GM10248 (cell line): ENCODE results near the gene RMC1.
A peak's percentile ranks its signal among the peaks of the same experiment; 100 is the strongest.

Experiments used
- CTCF ChIA-PET: fragments of 300-600 bp; sonication (Branson Sonifier 250); formaldehyde crosslinking; extraction: SDS; loops from one replicate; lab custom pipeline; 2021; ENCODE audit warnings: antibody characterized with exemption; lab: Yijun Ruan, JAX
- POLR2A ChIA-PET: fragments of 350-650 bp; sonication (Branson Sonifier 250); formaldehyde crosslinking; extraction: SDS; loops from one replicate; lab custom pipeline; 2020; ENCODE audit warnings: antibody characterized with exemption; lab: Yijun Ruan, JAX
- DNase-seq: peaks from one replicate; pipeline ENCODE4 v3.0.0; 2012; ENCODE audit errors: extremely low spot score
- CTCF ChIP-seq: IDR thresholded peaks from 2 replicates; pipeline ENCODE4 v1.5.1; 2012; ENCODE audit warnings: mild to moderate bottlenecking, low read depth; ENCODE audit errors: extremely low read depth, missing control alignments, control extremely low read depth

RMC1 gene

DNA sequence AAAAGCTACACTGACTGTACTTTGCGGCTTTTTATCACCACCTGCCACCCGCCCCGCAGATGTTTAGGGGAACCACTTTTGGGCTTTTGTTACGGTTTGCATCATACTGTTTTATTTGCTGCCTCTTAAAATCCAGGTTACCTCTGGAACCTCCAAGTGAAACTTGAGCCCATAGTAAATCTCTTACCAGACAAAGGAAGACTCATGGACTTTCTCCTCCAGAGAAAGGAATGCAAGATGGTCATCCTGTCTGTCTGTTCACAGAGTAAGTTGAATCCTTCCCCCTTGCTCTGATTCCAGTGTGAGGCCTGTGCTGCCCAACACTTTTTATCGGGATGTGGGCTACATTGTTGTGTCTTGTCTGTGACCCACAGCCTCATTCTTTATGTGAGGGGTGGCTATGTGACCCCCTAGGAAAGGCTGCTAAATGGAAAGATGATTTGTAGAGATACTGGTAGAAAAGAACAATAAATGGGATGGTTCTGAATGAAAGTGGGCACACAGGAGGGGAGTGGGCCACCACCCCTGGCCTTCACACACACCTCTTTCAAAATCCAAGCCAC, 23.3 kb downstream of the RMC1 start:
- POLR2A ChIA-PET = no interaction called here
- TF ChIP-seq CTCF = no peak
- CTCF ChIA-PET = interaction anchor here (1.2 to 7.5 kb wide), 2 partner anchors 11 to 14 kb away, joined by 3 to 36 read pairs; no protein-coding TSS in a partner anchor
- DNase-seq = no peak

GRCh38 chr18:23528580-23529472, 25.5 kb downstream of the RMC1 start:
- ChIA-PET POLR2A (no interaction called here), CTCF (interaction anchor here (7.5 kb wide), 1 partner anchor 13 kb away, joined by 36 read pairs; no protein-coding TSS in a partner anchor)
- TF ChIP-seq CTCF = no peak
- no peak for DNase-seq

- peak; percentile 35 for DNase-seq
- ChIA-PET CTCF (interaction anchor here (1.2 to 7.5 kb wide), 2 partner anchors 9 to 14 kb away, joined by 4 to 36 read pairs; no protein-coding TSS in a partner anchor), POLR2A (no interaction called here)
- TF ChIP-seq CTCF = no peak
Observed at GRCh38 chr18:23529604-23530003, 26.3 kb downstream of the RMC1 start.

GRCh38 chr18:23530195-23530594, 26.9 kb downstream of the RMC1 start:
- no peak for DNase-seq
- POLR2A ChIA-PET = no interaction called here
- CTCF ChIA-PET = interaction anchor here (1.2 to 7.5 kb wide), 2 partner anchors 10 to 14 kb away, joined by 4 to 36 read pairs; no protein-coding TSS in a partner anchor
- TF ChIP-seq CTCF = no peak

DNA sequence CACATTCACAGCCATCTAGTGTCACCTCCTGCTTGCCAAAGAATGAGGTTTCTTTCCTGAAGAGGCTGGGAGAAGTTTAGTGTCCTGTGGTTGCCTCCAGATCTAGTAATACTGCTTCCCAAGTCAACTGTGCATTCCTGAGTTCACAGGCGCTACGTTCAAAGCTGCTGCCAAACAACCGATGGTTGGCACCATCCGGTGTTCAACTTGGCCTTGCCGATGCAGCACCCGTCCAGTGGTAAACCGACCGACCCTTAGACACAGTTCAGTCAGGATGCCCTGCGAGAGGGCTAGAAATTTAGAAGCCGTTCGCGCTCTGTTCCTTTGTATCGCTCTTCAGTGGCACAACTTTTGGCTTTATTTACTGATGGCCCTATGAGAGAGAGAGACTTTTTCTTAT, 28.6 kb downstream of the RMC1 start:
- CTCF ChIA-PET = interaction anchor here (0.9 to 2.2 kb wide), 3 partner anchors 13 to 59 kb away, joined by 3 to 13 read pairs (median 3); no protein-coding TSS in a partner anchor
- POLR2A ChIA-PET = interaction anchor here (0.6 kb wide), 1 partner anchor 17 kb away, joined by 3 read pairs; no protein-coding TSS in a partner anchor
- no peak for TF ChIP-seq CTCF
- DNase-seq = no peak

- CTCF ChIA-PET = interaction anchor here (0.7 to 2.2 kb wide), 2 partner anchors 8 to 17 kb away, joined by 3 to 13 read pairs; no protein-coding TSS in a partner anchor
- no peak for DNase-seq
- POLR2A ChIA-PET = interaction anchor here (0.7 kb wide), 2 partner anchors 28 to 89 kb away, joined by 5 to 6 read pairs; no protein-coding TSS in a partner anchor
- no peak for TF ChIP-seq CTCF
Observed at GRCh38 chr18:23532848-23533247, 29.5 kb downstream of the RMC1 start.
